ENCODE data around the gene ERN1. TPM values are rescaled to one million over a fixed set of nuclear protein-coding genes. Genes with fewer than 3 reads are reported as not detected.

ERN1 gene
- total RNA-seq, 2 donors from 2014 or later, result 9.0 to 13.7 TPM

DNA sequence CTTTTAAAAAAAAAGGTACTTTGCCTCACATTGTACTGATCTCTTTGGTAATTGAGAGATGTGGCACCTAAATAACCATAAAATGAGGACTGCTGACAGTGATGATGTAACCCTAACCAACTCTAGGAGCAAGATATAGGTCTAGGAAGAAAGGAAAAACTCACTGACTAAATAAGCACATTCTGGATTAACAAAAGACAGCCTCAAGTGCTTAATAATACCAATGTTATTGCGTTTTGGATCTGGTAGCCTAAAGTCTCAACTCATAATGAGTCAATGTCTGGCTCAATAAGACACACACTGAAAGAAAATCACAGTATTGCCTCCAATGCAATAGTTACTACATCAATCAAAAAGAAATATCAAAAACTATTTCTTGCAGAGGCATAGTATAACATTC lies 3.0 kb downstream of the ERN1 start:
- H3K27me3 ChIP-seq (ENCODE audit: control insufficient read depth, insufficient read depth, low read length, poor library complexity, severe bottlenecking), result peaks cover 22% of the 10 kb centered on the region
- H3K9ac ChIP-seq (ENCODE audit: extremely low read depth, low read length, poor library complexity, severe bottlenecking), result no peak overlapping the region
- no peaks in the 10 kb centered on the region for H3K36me3 ChIP-seq (ENCODE audit: control insufficient read depth, insufficient read depth, low read length)
- H3K27me3 Mint-ChIP-seq (ENCODE audit: insufficient read depth), result peaks cover 17% of the 10 kb centered on the region
- no peak overlapping the region for H3K27ac Mint-ChIP-seq
- H3K4me1 Mint-ChIP-seq, result peaks cover 5% of the 10 kb centered on the region
- no peak overlapping the region for H3K4me3 Mint-ChIP-seq
- no peaks in the 10 kb centered on the region for H3K9me3 ChIP-seq (ENCODE audit: control insufficient read depth, low read length)
- no peak for DNase-seq
- no peak overlapping the region for H3K27ac ChIP-seq (ENCODE audit: low read depth, low read length)
- TF ChIP-seq, protein P1, sequence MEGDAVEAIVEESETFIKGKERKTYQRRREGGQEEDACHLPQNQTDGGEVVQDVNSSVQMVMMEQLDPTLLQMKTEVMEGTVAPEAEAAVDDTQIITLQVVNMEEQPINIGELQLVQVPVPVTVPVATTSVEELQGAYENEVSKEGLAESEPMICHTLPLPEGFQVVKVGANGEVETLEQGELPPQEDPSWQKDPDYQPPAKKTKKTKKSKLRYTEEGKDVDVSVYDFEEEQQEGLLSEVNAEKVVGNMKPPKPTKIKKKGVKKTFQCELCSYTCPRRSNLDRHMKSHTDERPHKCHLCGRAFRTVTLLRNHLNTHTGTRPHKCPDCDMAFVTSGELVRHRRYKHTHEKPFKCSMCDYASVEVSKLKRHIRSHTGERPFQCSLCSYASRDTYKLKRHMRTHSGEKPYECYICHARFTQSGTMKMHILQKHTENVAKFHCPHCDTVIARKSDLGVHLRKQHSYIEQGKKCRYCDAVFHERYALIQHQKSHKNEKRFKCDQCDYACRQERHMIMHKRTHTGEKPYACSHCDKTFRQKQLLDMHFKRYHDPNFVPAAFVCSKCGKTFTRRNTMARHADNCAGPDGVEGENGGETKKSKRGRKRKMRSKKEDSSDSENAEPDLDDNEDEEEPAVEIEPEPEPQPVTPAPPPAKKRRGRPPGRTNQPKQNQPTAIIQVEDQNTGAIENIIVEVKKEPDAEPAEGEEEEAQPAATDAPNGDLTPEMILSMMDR (conservative IDR thresholded peaks at IDR 0.05), result no peak
- H3K9me3 Mint-ChIP-seq, result peaks cover 3% of the 10 kb centered on the region
- H3K4me1 ChIP-seq (ENCODE audit: control insufficient read depth, insufficient read depth, low read length), result peaks cover 5% of the 10 kb centered on the region
- H3K4me3 ChIP-seq (ENCODE audit: low read length), result no peak overlapping the region
- WGBS, 2 experiments (ENCODE audit: insufficient coverage in 1 of 2, insufficient read length in 1 of 2), result 89 to 100% methylated on average over 1 of the region's 1 CpG
- peaks cover 2% of the 10 kb centered on the region for H3K36me3 Mint-ChIP-seq (ENCODE audit: low read depth)

DNA sequence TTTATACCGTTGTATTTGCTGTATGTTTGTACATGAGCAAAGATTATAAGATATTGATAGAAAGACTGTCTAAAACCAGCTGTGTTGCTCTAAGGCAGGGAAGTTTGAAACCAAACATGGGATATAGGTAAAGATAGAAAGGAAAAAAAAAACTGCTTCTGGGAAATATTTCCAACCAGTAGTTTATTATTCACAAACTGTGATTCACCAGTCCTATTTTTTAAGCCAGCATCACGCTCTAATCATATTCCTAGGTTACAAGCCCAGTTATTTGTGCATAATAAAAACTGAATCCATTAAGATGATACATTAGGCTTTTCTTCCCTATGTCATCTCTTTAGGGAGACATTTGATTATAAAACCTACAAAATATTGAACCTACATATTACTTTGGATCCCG lies 4.0 kb downstream of the ERN1 start:
- H3K36me3 Mint-ChIP-seq (ENCODE audit: low read depth), result peaks cover 2% of the 10 kb centered on the region
- WGBS, 2 experiments (ENCODE audit: insufficient coverage in 1 of 2, insufficient read length in 1 of 2), result 65 to 83% methylated on average over 2 to 3 of the region's 3 CpGs
- H3K27ac ChIP-seq (ENCODE audit: low read depth, low read length), result no peak overlapping the region
- no peak overlapping the region for H3K9ac ChIP-seq (ENCODE audit: extremely low read depth, low read length, poor library complexity, severe bottlenecking)
- no peak overlapping the region for H3K27ac Mint-ChIP-seq
- H3K27me3 ChIP-seq (ENCODE audit: control insufficient read depth, insufficient read depth, low read length, poor library complexity, severe bottlenecking), result peaks cover 13% of the 10 kb centered on the region
- H3K4me1 ChIP-seq (ENCODE audit: control insufficient read depth, insufficient read depth, low read length), result peaks cover 5% of the 10 kb centered on the region
- H3K9me3 Mint-ChIP-seq, result peaks cover 3% of the 10 kb centered on the region
- DNase-seq, result no peak
- peaks cover 5% of the 10 kb centered on the region for H3K4me1 Mint-ChIP-seq
- no peak overlapping the region for H3K4me3 ChIP-seq (ENCODE audit: low read length)
- H3K4me3 Mint-ChIP-seq, result no peak overlapping the region
- peaks cover 7% of the 10 kb centered on the region for H3K27me3 Mint-ChIP-seq (ENCODE audit: insufficient read depth)
- H3K9me3 ChIP-seq (ENCODE audit: control insufficient read depth, low read length), result no peaks in the 10 kb centered on the region
- TF ChIP-seq, protein P1 (conservative IDR thresholded peaks at IDR 0.05), result no peak
- H3K36me3 ChIP-seq (ENCODE audit: control insufficient read depth, insufficient read depth, low read length), result no peaks in the 10 kb centered on the region

DNA sequence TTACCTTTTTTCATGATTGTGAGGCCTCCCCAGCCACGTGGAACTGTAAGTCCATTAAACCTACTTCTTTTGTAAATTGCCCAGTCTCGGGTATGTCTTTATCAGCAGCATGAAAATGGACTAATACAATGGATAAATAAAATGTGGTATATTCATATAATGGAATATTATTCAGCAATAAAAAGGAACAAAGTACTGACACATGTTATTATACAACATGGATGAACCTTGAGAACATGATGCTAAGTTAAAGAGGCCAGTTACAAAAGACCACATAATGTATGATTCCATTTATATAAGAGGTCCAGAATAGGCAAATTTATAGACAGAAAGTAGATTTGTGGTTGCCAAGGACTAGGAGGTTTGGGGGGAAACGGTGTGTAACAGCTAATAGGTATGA lies 5.3 kb downstream of the ERN1 start:
- H3K36me3 ChIP-seq (ENCODE audit: control insufficient read depth, insufficient read depth, low read length), result no peaks in the 10 kb centered on the region
- no peak overlapping the region for H3K4me3 Mint-ChIP-seq
- peaks cover 5% of the 10 kb centered on the region for H3K4me1 ChIP-seq (ENCODE audit: control insufficient read depth, insufficient read depth, low read length)

More for the DNA sequence above, 5.3 kb downstream of the ERN1 start:
- Histone ChIP-seq H3K4me3 (ENCODE audit: low read length) (no peak overlapping the region), H3K9ac (ENCODE audit: extremely low read depth, low read length, poor library complexity, severe bottlenecking) (no peak overlapping the region), H3K27me3 (ENCODE audit: control insufficient read depth, insufficient read depth, low read length, poor library complexity, severe bottlenecking) (peaks cover 7% of the 10 kb centered on the region), H3K27ac (ENCODE audit: low read depth, low read length) (no peak overlapping the region), H3K9me3 (ENCODE audit: control insufficient read depth, low read length) (no peaks in the 10 kb centered on the region)
- H3K9me3 Mint-ChIP-seq, result peaks cover 3% of the 10 kb centered on the region
- peaks cover 5% of the 10 kb centered on the region for H3K4me1 Mint-ChIP-seq
- DNase-seq, result no peak
- peaks cover 2% of the 10 kb centered on the region for H3K27me3 Mint-ChIP-seq (ENCODE audit: insufficient read depth)
- WGBS, 2 experiments (ENCODE audit: insufficient coverage in 1 of 2, insufficient read length in 1 of 2), result 86 to 93% methylated on average over 2 of the region's 3 CpGs
- H3K36me3 Mint-ChIP-seq (ENCODE audit: low read depth), result peaks cover 2% of the 10 kb centered on the region
- no peak overlapping the region for H3K27ac Mint-ChIP-seq
- TF ChIP-seq, protein P1 (conservative IDR thresholded peaks at IDR 0.05), result no peak
